ENCODE measurements around the gene SLC6A7. TPM values are rescaled to one million over a fixed set of nuclear protein-coding genes. Genes with fewer than 3 reads are reported as not detected.
A peak's percentile ranks its signal among the peaks of the same experiment; 100 is the strongest.

Gene SLC6A7
- polyA plus RNA-seq, 1 of the 3 experiments (the other 2 are of a cell fraction) = not detected

GRCh38 chr5:150245111-150245789, 55.4 kb downstream of the SLC6A7 start:
- Histone ChIP-seq H3K4me1 (ENCODE audit: control insufficient read depth in 1 of 2, insufficient read depth in 2 of 2, low read depth in 1 of 2, low read length in 1 of 2) (peaks cover 0 to 19% of the 10 kb centered on the region in 2 experiments; a peak in 1 of 4 replicates), H2AFZ (ENCODE audit: low read depth) (no peak overlapping the region), H3K4me2 (no peak overlapping the region), H3K9me3 (no peaks in the 10 kb centered on the region), H3F3A (replicated peaks; ENCODE audit: insufficient read depth) (no peaks in the 10 kb centered on the region), H4K20me1 (ENCODE audit: insufficient read depth) (no peaks in the 10 kb centered on the region), H3K79me2 (ENCODE audit: insufficient read depth) (no peaks in the 10 kb centered on the region), H3K36me3 (replicated peaks in 1 of 2; ENCODE audit: control insufficient read depth in 1 of 2, insufficient read depth in 2 of 2, low read length in 1 of 2) (no peaks in the 10 kb centered on the region), H3K4me3 (ENCODE audit: low read depth in 2 of 2, low read length in 1 of 2) (no peak overlapping the region), H3K9me2 (no peaks in the 10 kb centered on the region), H3K9ac (no peak overlapping the region), H3K27ac (ENCODE audit: low read depth in 2 of 2, low read length in 1 of 2) (no peak overlapping the region), H3K27me3 (ENCODE audit: insufficient read depth) (no peaks in the 10 kb centered on the region)
- WGBS (ENCODE audit: low lambda C conversion rate) = 55% methylated on average over 12 of the region's 18 CpGs
- DNase-seq = peak; percentile 92
- ChIA-PET CTCF (interaction anchor here (0.6 to 1.9 kb wide), 4 partner anchors 18 to 116 kb away, joined by 3 to 7 read pairs (median 4); no protein-coding TSS in a partner anchor), POLR2A (no interaction called here)
- TF ChIP-seq RCOR1 (IDR thresholded peaks at IDR 0.05; ENCODE audit: low read length) = peak; percentile 73; the same call in 1 of the 2 replicates
- peak in 1 of 2 experiments; percentile 84; a peak in 2 of 4 replicates for TF ChIP-seq EP300 (IDR thresholded peaks at IDR 0.05; ENCODE audit: borderline replicate concordance in 1 of 2, low read depth in 1 of 2, low read length in 1 of 2)
- TF ChIP-seq FOXJ3 (CRISPR knock-in tag; IDR thresholded peaks at IDR 0.05) = 0 out of 2 replicates have a peak, but pooled peaks have one; percentile 51
- no peak for TF ChIP-seq CTCF (IDR thresholded peaks at IDR 0.05)
- 0 out of 2 replicates have a peak, but pooled peaks have one; percentile 11 for TF ChIP-seq PBX3 (IDR thresholded peaks at IDR 0.05)
- no peak for TF ChIP-seq TAF1 (IDR thresholded peaks at IDR 0.05; ENCODE audit: borderline replicate concordance, low read depth, low read length)
- TF ChIP-seq CHD2 (IDR thresholded peaks at IDR 0.05; ENCODE audit: low read length, partially characterized antibody) = peak; percentile 74
- peak; percentile 54; the same call in 1 of the 2 replicates for TF ChIP-seq MXI1 (IDR thresholded peaks at IDR 0.05; ENCODE audit: low read depth, low read length)
- TF ChIP-seq TCF12 (IDR thresholded peaks at IDR 0.05) = peak; percentile 45; the same call in 1 of the 2 replicates
- no peak for TF ChIP-seq FOSL2 (IDR thresholded peaks at IDR 0.05; ENCODE audit: borderline replicate concordance, low read depth)

GRCh38 chr5:150245808-150246207, 55.9 kb downstream of the SLC6A7 start:
- H3K4me2 ChIP-seq = no peak overlapping the region
- H3K79me2 ChIP-seq (ENCODE audit: insufficient read depth) = no peaks in the 10 kb centered on the region
- no peaks in the 10 kb centered on the region for H4K20me1 ChIP-seq (ENCODE audit: insufficient read depth)
- ChIA-PET POLR2A (no interaction called here), CTCF (interaction anchor here (0.6 to 1.9 kb wide), 8 partner anchors 10 to 255 kb away, joined by 3 to 7 read pairs (median 3); no protein-coding TSS in a partner anchor)
- H3K9me3 ChIP-seq = no peaks in the 10 kb centered on the region
- no peak overlapping the region for H3K9ac ChIP-seq
- H3K27ac ChIP-seq (ENCODE audit: low read depth in 2 of 2, low read length in 1 of 2) = 0 out of 4 replicates have a peak overlapping the region, but pooled peaks of 1 of the 2 experiments have one; percentile 14
- H3K4me1 ChIP-seq (ENCODE audit: control insufficient read depth in 1 of 2, insufficient read depth in 2 of 2, low read depth in 1 of 2, low read length in 1 of 2) = peaks cover 0 to 19% of the 10 kb centered on the region in 2 experiments; a peak in 1 of 4 replicates
- no peak for DNase-seq
- H3K4me3 ChIP-seq (ENCODE audit: low read depth in 2 of 2, low read length in 1 of 2) = no peak overlapping the region
- H3K9me2 ChIP-seq = no peaks in the 10 kb centered on the region
- no peaks in the 10 kb centered on the region for H3K27me3 ChIP-seq (ENCODE audit: insufficient read depth)
- no peaks in the 10 kb centered on the region for H3F3A ChIP-seq (replicated peaks; ENCODE audit: insufficient read depth)
- whole genome bisulfite sequencing (ENCODE audit: low lambda C conversion rate) = 65% methylated on average over 3 of the region's 3 CpGs
- no peak overlapping the region for H2AFZ ChIP-seq (ENCODE audit: low read depth)
- H3K36me3 ChIP-seq (replicated peaks in 1 of 2; ENCODE audit: control insufficient read depth in 1 of 2, insufficient read depth in 2 of 2, low read length in 1 of 2) = no peaks in the 10 kb centered on the region
- TF ChIP-seq EZH2phosphoT487 (IDR thresholded peaks at IDR 0.05; ENCODE audit: borderline replicate concordance, low read depth) = no peak
- TF ChIP-seq NRF1 (IDR thresholded peaks at IDR 0.05; ENCODE audit: low read depth, low read length) = no peak
- no peak for TF ChIP-seq USF2 (IDR thresholded peaks at IDR 0.05; ENCODE audit: borderline replicate concordance, low read depth, low read length)
- no peak for TF ChIP-seq RXRA (IDR thresholded peaks at IDR 0.05; ENCODE audit: borderline replicate concordance, low read depth)
- TF ChIP-seq PBX3 (IDR thresholded peaks at IDR 0.05) = no peak
- no peak for TF ChIP-seq GABPA (IDR thresholded peaks at IDR 0.05; ENCODE audit: low read depth)
- TF ChIP-seq RAD21 (IDR thresholded peaks at IDR 0.05; ENCODE audit: low read length) = no peak
- TF ChIP-seq FOXJ3 (CRISPR knock-in tag; IDR thresholded peaks at IDR 0.05) = no peak
- TF ChIP-seq NFIC (IDR thresholded peaks at IDR 0.05; ENCODE audit: borderline replicate concordance) = no peak
- no peak for TF ChIP-seq FOSL2 (IDR thresholded peaks at IDR 0.05; ENCODE audit: borderline replicate concordance, low read depth)
- no peak for TF ChIP-seq JUND (IDR thresholded peaks at IDR 0.05)
- no peak for TF ChIP-seq GATA2 (CRISPR knock-in tag; IDR thresholded peaks at IDR 0.05)
- TF ChIP-seq RCOR1 (IDR thresholded peaks at IDR 0.05; ENCODE audit: low read length) = no peak
- no peak for TF ChIP-seq TAF1 (IDR thresholded peaks at IDR 0.05; ENCODE audit: borderline replicate concordance, low read depth, low read length)
